K562 (cell line): Measurements from ENCODE around the gene PLEKHA5. TPM values are rescaled to one million over a fixed set of nuclear protein-coding genes. Genes with fewer than 3 reads are reported as not detected.
"Not testable (repeated sequence)": the region's sequence is repeated elsewhere in the genome, so short reads cannot be mapped to it uniquely, and the experiment has no call there.

ENCODE experiments used
- ATAC-seq: fragments of 200-7000 bp; cut with Tn5 transposase; 3 replicates; pipeline ENCODE4 v1.9.1; 2020; ENCODE audit warnings: moderate library complexity
- BruUV-seq: library from RNA; stranded (reverse); fragments of 400-500 nt; replicated peaks from 2 replicates; lab custom pipeline; 2021; lab: Mats Ljungman, UMichigan
- CTCF ChIA-PET: fragments of 300-600 bp; formaldehyde crosslinking; extraction: SDS; loops from one replicate; lab custom pipeline; 2021; ENCODE audit warnings: low intra/inter-chr PET ratio; lab: Yijun Ruan, JAX
- POLR2A ChIA-PET: fragments of 300-600, 350-650 bp; sonication (Branson Sonifier 250); formaldehyde crosslinking; extraction: SDS; loops from one replicate; lab custom pipeline; 2021; ENCODE audit warnings: antibody characterized with exemption, inconsistent platforms; lab: Yijun Ruan, JAX
- DNase-seq, 4 experiments: peaks; one replicate each; pipeline versions ENCODE4 v3.0.0 to v3.0.0-alpha.2; 2011 to 2018; ENCODE audit warnings: low spot score in 3 of 4, mixed read lengths in 3 of 4; ENCODE audit errors: extremely low read depth in 1 of 4
- FAIRE-seq: peaks from 2 replicates; lab custom pipeline; 2011; peaks lifted over from hg19 to GRCh38; lab: Jason Lieb, UNC
- H2AFZ ChIP-seq: 2 replicates; pipeline ENCODE4 v1.6.0; 2011; ENCODE audit warnings: low read depth, low read length, control low read depth, inconsistent platforms
- H3K27ac ChIP-seq: fragments of 200-600 bp; 3 replicates; pipeline ENCODE4 v1.8.0; 2011; ENCODE audit warnings: low read depth, mild to moderate bottlenecking, control low read depth, inconsistent platforms, low read length, moderate library complexity, mixed read lengths; ENCODE audit errors: extremely low read depth
- H3K27me3 ChIP-seq, 2 experiments: fragments of 300-600 bp in 1 of 2; 2 replicates in 1 of 2; 3 replicates in 1 of 2; pipeline versions ENCODE4 v1.6.0 to v1.8.0; 2011; ENCODE audit warnings: inconsistent platforms in 2 of 2, low read length in 2 of 2, mild to moderate bottlenecking in 1 of 2, mixed read lengths in 1 of 2, moderate library complexity in 1 of 2; ENCODE audit not compliant: control insufficient read depth in 2 of 2, insufficient read depth in 2 of 2
- H3K36me3 ChIP-seq: fragments of 300-600 bp; 3 replicates; pipeline ENCODE4 v1.8.0; 2011; ENCODE audit warnings: mild to moderate bottlenecking, low read length, inconsistent platforms; ENCODE audit not compliant: control insufficient read depth, insufficient read depth
- H3K4me1 ChIP-seq, 2 experiments: fragments of 200-600 bp in 1 of 2; replicated peaks in 1 of 2; 2 replicates in 1 of 2; 3 replicates in 1 of 2; pipeline versions ENCODE4 v1.5.1 to v1.8.0; 2011; ENCODE audit warnings: inconsistent platforms in 2 of 2, low read length in 2 of 2, mild to moderate bottlenecking in 1 of 2, mixed read lengths in 1 of 2, moderate library complexity in 1 of 2; ENCODE audit not compliant: control insufficient read depth in 2 of 2, insufficient read depth in 2 of 2
- H3K4me2 ChIP-seq: 2 replicates; pipeline ENCODE4 v1.6.1; 2011; ENCODE audit warnings: low read length, control low read depth, inconsistent platforms, mixed read lengths; ENCODE audit not compliant: insufficient read depth
- H3K4me3 ChIP-seq: fragments of 200-600 bp; sonication (generic), shearing (Covaris generic); 2 replicates; pipeline ENCODE4 v1.5.1; 2016; ENCODE audit warnings: control low read depth, inconsistent platforms
- H3K79me2 ChIP-seq: fragments of 200-600 bp; 3 replicates; pipeline ENCODE4 v1.8.0; 2011; ENCODE audit warnings: low read length, inconsistent platforms; ENCODE audit not compliant: control insufficient read depth, insufficient read depth
- H3K9ac ChIP-seq, 2 experiments: 2 replicates each; pipeline versions ENCODE4 v1.6.0 to v1.6.1; 2011; ENCODE audit warnings: low read depth in 2 of 2, low read length in 2 of 2, control low read depth in 1 of 2, inconsistent platforms in 1 of 2, mild to moderate bottlenecking in 1 of 2, mixed read lengths in 1 of 2; ENCODE audit not compliant: insufficient read depth in 1 of 2
- H3K9me1 ChIP-seq: one replicate; pipeline ENCODE4 v1.6.0; 2011; ENCODE audit warnings: inconsistent platforms, mild to moderate bottlenecking, low read length, moderate library complexity; ENCODE audit not compliant: control insufficient read depth, insufficient read depth
- H3K9me3 ChIP-seq: replicated peaks from 2 replicates; pipeline ENCODE4 v1.5.1; 2011; ENCODE audit warnings: low read depth, low read length, inconsistent platforms; ENCODE audit not compliant: control insufficient read depth, insufficient read depth
- H4K20me1 ChIP-seq: replicated peaks from 2 replicates; pipeline ENCODE4 v1.6.1; 2011; ENCODE audit warnings: low read length, inconsistent platforms, mixed read lengths; ENCODE audit not compliant: control insufficient read depth, insufficient read depth
- USF2 ChIP-seq: sonication (generic); formaldehyde crosslinking; IDR thresholded peaks from 2 replicates; pipeline ENCODE4 v1.5.0; 2020; ENCODE audit warnings: missing genetic modification reagents
- ZKSCAN1 ChIP-seq: fragments of 150-350 bp; IDR thresholded peaks from 2 replicates; pipeline ENCODE4 v1.6.1; 2016; ENCODE audit warnings: low read depth, low read length
- WGBS: fragments of 100-300 bp; shearing (Covaris generic); methylation state at CpG from one replicate; pipeline ENCODE4 v1.1.6; 2016; ENCODE audit warnings: low coverage, mixed read lengths; ENCODE audit not compliant: insufficient coverage; ENCODE audit errors: missing lambda C conversion rate; 5-methylcytosine and 5-hydroxymethylcytosine counted together
- in situ Hi-C: fragments of 300-500 bp; cut with MboI; formaldehyde crosslinking; loops from 4 replicates; pipeline ENCODE4 v1.15.0; 2018; ENCODE audit warnings: inconsistent platforms, mixed read lengths
- intact Hi-C: fragments of 100-400 bp; cut with micrococcal nuclease; formaldehyde crosslinking; loops from 2 replicates; pipeline ENCODE4 v1.14.2; 2022
- polyA plus RNA-seq, 8 experiments: library from polyadenylated mRNA; depleted of rRNA in 4 of 8; stranded (reverse) in 5 of 8; unstranded in 3 of 8; fragments of >200 nt; fragmentation: Nextera tagmentation in 2 of 8; fragmentation: Illumina TruSeq in 1 of 8; extraction: Ambion mirVana in 2 of 8; extraction: Trizol in 1 of 8; gene quantifications; 2 replicates each; pipeline versions ENCODE4 v1.2.1 to v1.2.3, GENCODE V29; 2011 to 2014; ENCODE audit warnings: inconsistent platforms in 1 of 8, missing spikeins in 1 of 8
- total RNA-seq, 7 experiments: library from RNA; depleted of rRNA in 6 of 7; stranded (reverse); fragments of >200 nt in 6 of 7; fragmentation: Illumina TruSeq in 2 of 7; extraction: Trizol in 2 of 7; gene quantifications; 2 replicates each; pipeline versions ENCODE4 v1.2.1 to v1.2.3, GENCODE V29; 2011 to 2021; ENCODE audit warnings: low replicate concordance in 1 of 7

PLEKHA5 gene
- total and polyA plus RNA-seq, 9 of the 15 experiments (the other 6 are each of a cell fraction or from before 2014, with no cell fraction given): 7.2 to 26.2 (median 17.4) TPM

- Histone ChIP-seq H3K36me3 (no peaks in the 10 kb centered on the region), H3K9me3 (no peaks in the 10 kb centered on the region), H3K27me3 (no peaks in the 10 kb centered on the region), H3K4me3 (no peak overlapping the region), H4K20me1 (no peaks in the 10 kb centered on the region), H3K27ac (no peak overlapping the region), H3K9ac (no peak overlapping the region), H3K9me1 (no peaks in the 10 kb centered on the region), H3K4me1 (no peaks in the 10 kb centered on the region), H3K4me2 (no peak overlapping the region), H2AFZ (no peak overlapping the region), H3K79me2 (no peaks in the 10 kb centered on the region)
- intact Hi-C loops (no loop called here), in situ Hi-C loops (no loop called here)
- ChIA-PET CTCF (no interaction called here), POLR2A (interaction anchor here (0.6 kb wide), 1 partner anchor 16 kb away, joined by 4 read pairs; no protein-coding TSS in a partner anchor)
- 24% methylated on average over 3 of the region's 3 CpGs for WGBS
- ATAC-seq (no peak), FAIRE-seq (no peak), DNase-seq (no peak)
- TF ChIP-seq ZKSCAN1: no peak
- TF ChIP-seq USF2 (CRISPR knock-in tag): peak; percentile 26; the same call in 1 of the 2 replicates
- BruUV-seq: no TSS peak
These were observed 260.6 kb downstream of the PLEKHA5 start for GRCh38 chr12:19390051-19390598.

- intact Hi-C loops, H3K9me1 ChIP-seq, POLR2A ChIA-PET, H3K4me1 ChIP-seq, H3K4me3 ChIP-seq, DNase-seq, ATAC-seq, H4K20me1 ChIP-seq, BruUV-seq, FAIRE-seq, H3K79me2 ChIP-seq, H3K4me2 ChIP-seq, H3K9me3 ChIP-seq, in situ Hi-C loops, H3K27ac ChIP-seq, CTCF ChIA-PET, H3K27me3 ChIP-seq, H3K36me3 ChIP-seq, H2AFZ ChIP-seq, H3K9ac ChIP-seq: not testable (repeated sequence)
- 4% methylated on average over 8 of the region's 8 CpGs for WGBS
These were observed 263.1 kb downstream of the PLEKHA5 start for GRCh38 chr12:19392644-19393043.
